H1 (cell line): ENCODE measurements around the gene CMSS1. TPM values are rescaled to one million over a fixed set of nuclear protein-coding genes. Genes with fewer than 3 reads are reported as not detected.

ENCODE experiments used
- CTCF ChIA-PET: fragments of 300-600 bp; sonication (Branson Sonifier 250); formaldehyde crosslinking; loops from one replicate; lab custom pipeline; 2021; ENCODE audit not compliant: partially characterized antibody; lab: Charles Lee
- POLR2A ChIA-PET: fragments of 300-600 bp; sonication (Branson Sonifier 250); formaldehyde crosslinking; loops from one replicate; lab custom pipeline; 2021; ENCODE audit warnings: inconsistent platforms; ENCODE audit not compliant: partially characterized antibody; lab: Charles Lee
- DNase-seq, 2 experiments: peaks; one replicate each; pipeline versions ENCODE4 v3.0.0 to v3.0.0-alpha.2; 2010 to 2022; ENCODE audit warnings: low spot score in 2 of 2, low read depth in 1 of 2, mixed read lengths in 1 of 2
- FAIRE-seq: peaks from 2 replicates; lab custom pipeline; 2011; peaks lifted over from hg19 to GRCh38; lab: Jason Lieb, UNC
- H2AFZ ChIP-seq: 2 replicates; pipeline ENCODE4 v1.8.1; 2012; ENCODE audit warnings: low read length, inconsistent platforms
- H2AK5ac ChIP-seq: 2 replicates; pipeline ENCODE4 v1.6.1; 2013; ENCODE audit warnings: low read depth, low read length
- H2BK120ac ChIP-seq: replicated peaks from 2 replicates; pipeline ENCODE3; 2013; ENCODE audit warnings: low read depth, low read length, inconsistent platforms
- H2BK12ac ChIP-seq: 2 replicates; pipeline ENCODE4 v1.6.1; 2013; ENCODE audit warnings: low read depth, low read length
- H2BK15ac ChIP-seq: 2 replicates; pipeline ENCODE4 v1.6.1; 2013; ENCODE audit warnings: low read length
- H2BK20ac ChIP-seq: 2 replicates; pipeline ENCODE4 v1.6.1; 2013; ENCODE audit warnings: low read length
- H2BK5ac ChIP-seq: 2 replicates; pipeline ENCODE4 v1.6.1; 2013; ENCODE audit warnings: low read depth, low read length
- H3K14ac ChIP-seq: 2 replicates; pipeline ENCODE4 v1.6.1; 2013; ENCODE audit warnings: inconsistent platforms; ENCODE audit not compliant: insufficient read length
- H3K18ac ChIP-seq: 2 replicates; pipeline ENCODE4 v1.6.1; 2013; ENCODE audit warnings: low read length; ENCODE audit errors: extremely low read depth
- H3K23ac ChIP-seq: 2 replicates; pipeline ENCODE4 v1.6.1; 2013; ENCODE audit warnings: inconsistent platforms; ENCODE audit not compliant: insufficient read length
- H3K23me2 ChIP-seq: 2 replicates; pipeline ENCODE4 v1.6.1; 2013; ENCODE audit warnings: low read depth, low read length
- H3K27ac ChIP-seq: 2 replicates; pipeline ENCODE4 v1.6.1; 2011; ENCODE audit warnings: low read depth, low read length, inconsistent platforms
- H3K27me3 ChIP-seq, 4 experiments: replicated peaks in 1 of 4; 1 replicate in 1 of 4; 2 replicates in 3 of 4; pipeline versions ENCODE4 v1.6.1 to v1.8.1; 2011 to 2013; ENCODE audit warnings: low read length in 3 of 4, mild to moderate bottlenecking in 3 of 4, inconsistent platforms in 2 of 4, mixed read lengths in 2 of 4, moderate library complexity in 1 of 4; ENCODE audit not compliant: control insufficient read depth in 3 of 4, insufficient read depth in 3 of 4; ENCODE audit errors: extremely low read depth in 1 of 4
- H3K36me3 ChIP-seq, 4 experiments: 2 replicates each; pipeline versions ENCODE4 v1.6.1 to v1.8.1; 2011 to 2013; ENCODE audit warnings: mild to moderate bottlenecking in 4 of 4, low read length in 3 of 4, moderate library complexity in 2 of 4, control low read depth in 1 of 4, inconsistent platforms in 1 of 4; ENCODE audit not compliant: insufficient read depth in 4 of 4, control insufficient read depth in 2 of 4
- H3K4ac ChIP-seq: replicated peaks from 2 replicates; pipeline ENCODE3; 2013; ENCODE audit warnings: low read length, low read depth, mixed read lengths, inconsistent platforms; ENCODE audit not compliant: insufficient read length
- H3K4me1 ChIP-seq, 4 experiments: replicated peaks in 1 of 4; 1 replicate in 1 of 4; 2 replicates in 3 of 4; pipeline versions ENCODE4 v1.6.1 to v1.8.1; 2011 to 2013; ENCODE audit warnings: low read length in 3 of 4, inconsistent platforms in 2 of 4, mixed read lengths in 1 of 4; ENCODE audit not compliant: insufficient read depth in 4 of 4, control insufficient read depth in 3 of 4
- H3K4me2 ChIP-seq, 2 experiments: 2 replicates each; pipeline versions ENCODE4 v1.6.1 to v1.8.1; 2011 to 2013; ENCODE audit warnings: low read depth in 2 of 2, low read length in 2 of 2, control low read depth in 1 of 2, inconsistent platforms in 1 of 2, mild to moderate bottlenecking in 1 of 2; ENCODE audit not compliant: insufficient read depth in 1 of 2
- H3K4me3 ChIP-seq, 4 experiments: fragments of 200-600, 300-600 bp in 1 of 4; sonication (generic), shearing (Covaris generic), sonication (Bioruptor Twin) in 1 of 4; 2 replicates each; pipeline versions ENCODE4 v1.5.1 to v1.8.1; 2011 to 2016; ENCODE audit warnings: low read length in 4 of 4, low read depth in 3 of 4, control low read depth in 2 of 4, inconsistent platforms in 2 of 4, mild to moderate bottlenecking in 2 of 4, mixed read lengths in 1 of 4, moderate library complexity in 1 of 4; ENCODE audit not compliant: insufficient read depth in 2 of 4; ENCODE audit errors: extremely low read depth in 1 of 4
- H3K56ac ChIP-seq: replicated peaks from 2 replicates; pipeline ENCODE3; 2013; ENCODE audit warnings: low read depth, mild to moderate bottlenecking, mixed read lengths, low read length, inconsistent platforms; ENCODE audit not compliant: insufficient read length
- H3K79me1 ChIP-seq: 2 replicates; pipeline ENCODE4 v1.6.1; 2013; ENCODE audit warnings: low read depth, low read length, control low read depth
- H3K79me2 ChIP-seq, 2 experiments: 2 replicates each; pipeline versions ENCODE4 v1.6.1 to v1.8.1; 2012 to 2013; ENCODE audit warnings: low read length in 2 of 2, mild to moderate bottlenecking in 2 of 2, inconsistent platforms in 1 of 2; ENCODE audit not compliant: insufficient read depth in 2 of 2, control insufficient read depth in 1 of 2
- H3K9ac ChIP-seq, 4 experiments: replicated peaks in 1 of 4; 1 replicate in 1 of 4; 2 replicates in 3 of 4; pipeline versions ENCODE4 v1.6.1 to v1.8.1; 2011 to 2013; ENCODE audit warnings: low read depth in 3 of 4, low read length in 3 of 4, control low read depth in 2 of 4, mild to moderate bottlenecking in 2 of 4, moderate library complexity in 2 of 4, inconsistent platforms in 1 of 4; ENCODE audit errors: extremely low read depth in 1 of 4
- H3K9me3 ChIP-seq, 2 experiments: 2 replicates each; pipeline versions ENCODE4 v1.6.1 to v1.8.1; 2012 to 2013; ENCODE audit warnings: mild to moderate bottlenecking in 2 of 2, moderate library complexity in 2 of 2, control low read depth in 1 of 2, inconsistent platforms in 1 of 2, low read depth in 1 of 2, low read length in 1 of 2, mixed read lengths in 1 of 2; ENCODE audit not compliant: insufficient read depth in 2 of 2
- H4K20me1 ChIP-seq, 2 experiments: replicated peaks in 1 of 2; 2 replicates each; pipeline versions ENCODE3 to v1.8.1; 2011 to 2013; ENCODE audit warnings: inconsistent platforms in 2 of 2, low read length in 2 of 2, mild to moderate bottlenecking in 1 of 2; ENCODE audit not compliant: insufficient read depth in 2 of 2, control insufficient read depth in 1 of 2
- H4K5ac ChIP-seq: 2 replicates; pipeline ENCODE4 v1.6.1; 2013; ENCODE audit warnings: low read length, low read depth, mixed read lengths, inconsistent platforms; ENCODE audit not compliant: insufficient read length
- H4K8ac ChIP-seq: 2 replicates; pipeline ENCODE4 v1.8.0; 2013; ENCODE audit warnings: mild to moderate bottlenecking, moderate library complexity, low read length, inconsistent platforms; ENCODE audit not compliant: insufficient read depth; ENCODE audit errors: extremely low read depth
- H4K91ac ChIP-seq: replicated peaks from 2 replicates; pipeline ENCODE3; 2013; ENCODE audit warnings: low read length, mixed read lengths, inconsistent platforms; ENCODE audit not compliant: insufficient read length
- ATF3 ChIP-seq: IDR thresholded peaks from 2 replicates; pipeline ENCODE4 v1.6.1; 2011; ENCODE audit warnings: low read depth, mild to moderate bottlenecking, low read length; ENCODE audit not compliant: insufficient read depth
- BACH1 ChIP-seq: IDR thresholded peaks from 2 replicates; pipeline ENCODE4 v1.6.1; 2012; ENCODE audit warnings: low read length, improper control_type of control experiment
- CHD1 ChIP-seq: IDR thresholded peaks from 2 replicates; pipeline ENCODE4 v1.6.1; 2012; ENCODE audit warnings: low read depth, low read length, improper control_type of control experiment
- CHD2 ChIP-seq: IDR thresholded peaks from 2 replicates; pipeline ENCODE4 v1.6.1; 2012; ENCODE audit warnings: low read length, improper control_type of control experiment
- EGR1 ChIP-seq: IDR thresholded peaks from 2 replicates; pipeline ENCODE4 v1.6.1; 2011; ENCODE audit warnings: low read depth, low read length, borderline replicate concordance
- HDAC6 ChIP-seq: IDR thresholded peaks from one replicate; pipeline ENCODE4 v1.7.1; 2012; ENCODE audit warnings: low read depth, mild to moderate bottlenecking, inconsistent platforms, low read length, moderate library complexity
- JUND ChIP-seq: IDR thresholded peaks from 2 replicates; pipeline ENCODE4 v1.6.1; 2011; ENCODE audit warnings: mild to moderate bottlenecking, improper control_type of control experiment, low read length
- NRF1 ChIP-seq: IDR thresholded peaks from 2 replicates; pipeline ENCODE4 v1.6.1; 2011; ENCODE audit warnings: mild to moderate bottlenecking, low read depth, low read length, improper control_type of control experiment
- RAD21 ChIP-seq, 2 experiments: IDR thresholded peaks in 1 of 2; conservative IDR thresholded peaks in 1 of 2; 2 replicates each; pipeline ENCODE4 v1.6.1; 2011; ENCODE audit warnings: low read depth in 2 of 2, low read length in 2 of 2, improper control_type of control experiment in 1 of 2, inconsistent platforms in 1 of 2, mild to moderate bottlenecking in 1 of 2, moderate library complexity in 1 of 2
- RXRA ChIP-seq: IDR thresholded peaks from 2 replicates; pipeline ENCODE4 v1.6.1; 2011; ENCODE audit warnings: low read depth, mild to moderate bottlenecking, low read length, moderate library complexity; ENCODE audit not compliant: insufficient read depth
- SP4 ChIP-seq: IDR thresholded peaks from 2 replicates; pipeline ENCODE4 v1.6.1; 2012; ENCODE audit warnings: low read length, inconsistent platforms
- TEAD4 ChIP-seq: IDR thresholded peaks from 2 replicates; pipeline ENCODE4 v1.6.1; 2012; ENCODE audit warnings: low read depth, low read length, inconsistent platforms, mixed read lengths
- YY1 ChIP-seq: IDR thresholded peaks from 2 replicates; pipeline ENCODE4 v1.6.1; 2011; ENCODE audit warnings: low read depth, mild to moderate bottlenecking, low read length
- ZNF274 ChIP-seq: IDR thresholded peaks from 2 replicates; pipeline ENCODE4 v1.7.0; 2012; ENCODE audit warnings: low read length, borderline replicate concordance; ENCODE audit errors: extremely low read depth
- WGBS, 2 experiments: shearing (Covaris generic) in 1 of 2; methylation state at CpG; one replicate each; pipeline versions ENCODE4 v1.1.6 to v1.1.7; 2013 to 2015; ENCODE audit warnings: low lambda C conversion rate in 2 of 2, mixed read lengths in 2 of 2, inconsistent platforms in 1 of 2, low coverage in 1 of 2, missing lambda C conversion rate in 1 of 2; ENCODE audit not compliant: insufficient replicate concordance in 2 of 2, insufficient coverage in 1 of 2, insufficient read length in 1 of 2; ENCODE audit errors: extremely low coverage in 1 of 2, missing lambda C conversion rate in 1 of 2; 5-methylcytosine and 5-hydroxymethylcytosine counted together
- polyA plus RNA-seq, 7 experiments: library from polyadenylated mRNA; depleted of rRNA in 3 of 7; stranded (reverse) in 5 of 7; unstranded in 2 of 7; fragments of >200 nt in 5 of 7; fragments of 200-250 nt in 2 of 7; gene quantifications; 1 replicate in 5 of 7; 2 replicates in 1 of 7; 4 replicates in 1 of 7; pipeline versions ENCODE4 v1.2.1 to v1.2.3, GENCODE V29; 2011 to 2013; ENCODE audit warnings: missing spikeins in 2 of 7, mixed read lengths in 2 of 7
- total RNA-seq: library from RNA; stranded (reverse); fragmentation: NEBNext Ultra II Directional; extraction: Animal tissue kit (Norgen Biotek cat#: 25700); gene quantifications from 2 replicates; pipeline ENCODE4 v1.2.1, GENCODE V29; 2021

CMSS1 gene
- total and polyA plus RNA-seq, 2 of the 8 experiments (the other 6 are each of a cell fraction or from before 2014, with no cell fraction given) = 15.2 to 75.1 TPM

DNA sequence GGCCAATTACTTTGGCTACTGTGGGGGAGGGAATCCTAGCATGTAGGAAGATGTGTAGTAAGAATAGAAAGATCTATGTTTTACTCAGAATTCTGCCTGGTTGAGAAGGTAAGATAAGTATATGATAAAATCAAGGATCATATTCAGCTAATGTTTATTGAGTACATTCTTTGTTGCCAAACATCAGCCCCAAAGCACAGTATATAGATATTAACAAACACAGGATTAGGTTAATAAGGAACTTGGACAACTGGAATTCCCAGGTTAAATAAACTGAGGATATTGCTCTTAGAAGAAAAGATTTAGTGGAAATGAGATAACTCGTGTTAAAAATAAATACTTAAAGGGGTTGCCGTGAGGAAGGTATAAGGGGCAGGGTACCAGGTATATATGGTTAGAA lies 167.0 kb downstream of the CMSS1 start:
- Histone ChIP-seq H2AFZ (no peak overlapping the region), H3K18ac (no peak overlapping the region), H4K20me1 (no peaks in the 10 kb centered on the region), H4K8ac (no peak overlapping the region), H2AK5ac (no peak overlapping the region), H2BK20ac (no peak overlapping the region), H3K4me2 (no peak overlapping the region), H3K79me1 (no peaks in the 10 kb centered on the region), H2BK120ac (no peak overlapping the region), H2BK15ac (no peak overlapping the region), H4K5ac (no peak overlapping the region), H3K9me3 (no peaks in the 10 kb centered on the region), H3K14ac (no peak overlapping the region), H3K4ac (no peak overlapping the region), H2BK12ac (no peak overlapping the region), H3K4me1 (peaks cover 0 to 2% (median 0%) of the 10 kb centered on the region in 4 experiments; a peak in 1 of 7 replicates), H4K91ac (no peak overlapping the region), H3K27me3 (no peaks in the 10 kb centered on the region), H3K79me2 (no peaks in the 10 kb centered on the region), H3K27ac (no peak overlapping the region), H3K56ac (no peak overlapping the region), H3K23ac (no peak overlapping the region), H3K9ac (no peak overlapping the region), H3K36me3 (no peaks in the 10 kb centered on the region), H3K23me2 (peaks cover 1% of the 10 kb centered on the region; the same call in 1 of the 2 replicates), H3K4me3 (no peak overlapping the region), H2BK5ac (no peak overlapping the region)
- DNase-seq = no peak
- TF ChIP-seq TEAD4 (no peak), RXRA (no peak), SP4 (no peak), JUND (no peak), CHD2 (no peak), HDAC6 (no peak), RAD21 (IDR thresholded peaks at IDR 0.05 in 1 of 2, conservative IDR thresholded peaks at IDR 0.05 in 1 of 2; ENCODE audit: low read depth in 2 of 2, low read length in 2 of 2) (no peak), YY1 (no peak), CHD1 (no peak), ZNF274 (no peak), ATF3 (no peak), EGR1 (no peak), NRF1 (no peak), BACH1 (no peak)
- POLR2A ChIA-PET = no interaction called here
- 85% methylated on average over 2 of the region's 2 CpGs; no CpG with 5 or more reads in 1 of the 2 experiments for WGBS, 2 experiments
- FAIRE-seq = no peak
- CTCF ChIA-PET = interaction anchor here (0.6 kb wide), 1 partner anchor 1841 kb away, joined by 4 read pairs; no protein-coding TSS in a partner anchor
